RWPE1 (cell line): ENCODE results near the gene ADAP1.

Experiments used
- CTCF ChIA-PET: fragments of 350-600 bp; sonication (Branson Sonifier 250); formaldehyde crosslinking; extraction: SDS; loops from one replicate; lab custom pipeline; 2021; lab: Yijun Ruan, JAX
- POLR2A ChIA-PET: fragments of 400-600 bp; formaldehyde crosslinking; extraction: SDS; loops from one replicate; lab custom pipeline; 2020; ENCODE audit warnings: antibody characterized with exemption; ENCODE audit not compliant: low non-redundant PET; lab: Yijun Ruan, JAX
- DNase-seq: peaks from one replicate; pipeline ENCODE4 v3.0.0; 2012; ENCODE audit warnings: low spot score
- H3K27ac ChIP-seq: fragments of 450-650 bp; 2 replicates; pipeline ENCODE4 v1.5.1; 2017
- CTCF ChIP-seq: fragments of 450-650 bp; conservative IDR thresholded peaks from 2 replicates; pipeline ENCODE4 v1.5.1; 2017; ENCODE audit warnings: low read depth, mild to moderate bottlenecking

The ADAP1 gene

DNA sequence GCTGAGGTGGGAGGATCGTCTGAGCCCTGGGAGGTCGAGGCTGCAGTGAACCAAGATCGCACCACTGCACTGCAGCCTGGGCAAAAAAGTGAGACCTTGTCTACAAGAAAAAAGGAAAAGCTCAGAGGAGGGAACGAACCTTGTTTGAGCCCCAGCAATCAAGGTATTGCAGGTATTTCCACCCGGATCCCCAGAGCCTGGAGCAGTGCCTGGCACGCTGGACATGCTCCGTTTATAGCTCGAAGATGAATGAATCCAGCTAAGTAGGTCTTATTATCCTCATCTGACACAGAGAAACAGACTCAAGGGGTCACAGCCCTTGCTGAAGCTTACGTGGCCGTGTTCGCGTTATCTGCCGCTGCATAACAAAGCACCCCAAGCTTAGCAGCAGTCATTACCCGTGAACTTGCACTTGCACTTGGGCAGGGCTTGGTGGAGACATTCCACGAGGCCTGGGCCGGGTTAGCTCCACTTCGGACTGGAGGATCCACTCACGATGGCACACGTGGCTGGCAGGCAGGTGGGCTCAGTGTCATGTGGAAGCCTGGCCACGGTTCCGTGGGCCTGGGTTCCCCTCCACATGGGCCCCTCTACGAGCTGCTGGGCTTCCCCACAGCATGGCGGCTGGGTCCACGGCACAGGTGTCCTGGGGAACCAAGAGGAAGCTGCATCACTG is 24.1 kb upstream of the ADAP1 start:
- TF ChIP-seq CTCF: no peak
- no peak overlapping the region for H3K27ac ChIP-seq
- no peak for DNase-seq
- ChIA-PET CTCF (interaction anchor here (1.6 kb wide), 1 partner anchor 14 kb away, joined by 10 read pairs; no protein-coding TSS in a partner anchor), POLR2A (no interaction called here)

DNA sequence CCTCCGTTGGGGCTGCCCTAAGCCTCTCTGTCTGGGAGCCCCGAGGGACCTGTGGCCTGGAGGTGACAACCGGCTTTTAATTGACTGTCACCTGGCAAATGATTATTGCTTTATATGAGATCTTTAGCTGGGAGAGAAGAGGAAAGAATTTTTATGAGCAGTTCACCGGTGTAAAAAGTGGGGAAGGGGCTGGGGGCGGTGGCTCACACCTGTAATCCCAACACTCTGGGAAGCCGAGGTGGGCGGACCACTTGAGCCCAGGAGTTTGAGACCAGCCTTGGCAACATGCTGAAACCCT is 23.5 kb upstream of the ADAP1 start:
- ChIA-PET POLR2A (no interaction called here), CTCF (interaction anchor here (1.6 kb wide), 1 partner anchor 15 kb away, joined by 10 read pairs; no protein-coding TSS in a partner anchor)
- no peak overlapping the region for H3K27ac ChIP-seq
- TF ChIP-seq CTCF: no peak
- DNase-seq: no peak

- H3K27ac ChIP-seq: no peak overlapping the region
- POLR2A ChIA-PET: no interaction called here
- CTCF ChIA-PET: interaction anchor here (0.6 to 1.6 kb wide), 2 partner anchors 15 to 216 kb away, joined by 3 to 10 read pairs; no protein-coding TSS in a partner anchor
- DNase-seq: no peak
- no peak for TF ChIP-seq CTCF
Observed at GRCh38 chr7:977326-978048, 23.0 kb upstream of the ADAP1 start.

- TF ChIP-seq CTCF: no peak
- ChIA-PET CTCF (interaction anchor here (0.6 kb wide), 1 partner anchor 216 kb away, joined by 3 read pairs; no protein-coding TSS in a partner anchor), POLR2A (no interaction called here)
- H3K27ac ChIP-seq: no peak overlapping the region
- DNase-seq: no peak
Observed at GRCh38 chr7:976901-977325, 22.4 kb upstream of the ADAP1 start.

DNA sequence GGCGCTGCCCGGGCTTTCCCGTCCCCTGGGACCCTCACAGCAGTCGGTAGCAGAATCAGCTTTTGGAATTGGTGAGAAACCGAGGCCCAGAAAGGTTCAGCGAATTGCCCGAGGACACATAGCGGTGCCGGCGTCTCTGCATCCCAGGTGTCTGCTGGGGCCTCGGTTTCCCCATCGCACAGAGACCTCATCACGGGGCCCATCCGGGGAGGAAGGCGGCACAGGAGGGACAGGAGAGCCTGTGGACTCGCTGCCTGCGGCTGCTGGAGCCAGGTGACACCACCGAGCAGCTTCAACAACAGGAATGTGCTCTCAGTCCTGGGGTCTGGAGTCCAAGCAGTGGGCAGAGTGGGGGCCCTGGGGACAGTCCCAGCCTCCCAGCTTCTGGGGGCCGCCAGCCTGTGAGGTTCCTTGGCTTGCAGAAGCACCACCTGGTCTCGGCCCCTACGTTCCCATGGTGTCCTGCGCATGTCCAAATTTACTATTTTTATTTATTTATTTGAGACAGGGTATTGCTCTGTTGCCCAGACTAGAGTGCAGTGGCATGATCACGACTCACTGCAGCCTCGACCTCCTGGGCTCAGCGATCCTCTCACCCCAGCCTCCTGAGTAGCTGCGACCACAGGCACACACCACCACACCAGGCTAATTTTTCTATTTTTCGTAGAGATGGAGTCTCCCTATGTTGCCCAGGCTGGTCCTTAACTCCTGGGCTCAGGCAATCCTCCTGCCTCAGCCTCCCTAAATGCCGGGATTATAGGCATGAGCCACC is 21.4 kb upstream of the ADAP1 start:
- no peak for TF ChIP-seq CTCF
- POLR2A ChIA-PET: interaction anchor here (0.5 kb wide), 1 partner anchor 241 kb away, joined by 3 read pairs; no protein-coding TSS in a partner anchor

More for the DNA sequence above, 21.4 kb upstream of the ADAP1 start:
- no peak for DNase-seq
- CTCF ChIA-PET: interaction anchor here (0.8 to 2.1 kb wide), 3 partner anchors 11 to 90 kb away, joined by 4 to 9 read pairs (median 5); no protein-coding TSS in a partner anchor
- H3K27ac ChIP-seq: peak overlapping the region; percentile 86
